MCF 10A (cell line): ENCODE measurements around the gene FREY1. TPM values are rescaled to one million over a fixed set of nuclear protein-coding genes. Genes with fewer than 3 reads are reported as not detected.

Experiments used
- BruUV-seq: library from RNA; stranded (reverse); fragments of 400-500 nt; replicated peaks from 2 replicates; lab custom pipeline; 2021; lab: Mats Ljungman, UMichigan
- CTCF ChIA-PET: fragments of 300-600 bp; sonication (Branson Sonifier 250); formaldehyde crosslinking; extraction: SDS; loops from one replicate; lab custom pipeline; 2021; ENCODE audit warnings: antibody characterized with exemption, inconsistent platforms; lab: Yijun Ruan, JAX
- POLR2A ChIA-PET: fragments of 300-600, 350-650 bp; sonication (Branson Sonifier 250); formaldehyde crosslinking; extraction: SDS; loops from one replicate; lab custom pipeline; 2020; ENCODE audit warnings: antibody characterized with exemption, inconsistent platforms; lab: Yijun Ruan, JAX
- DNase-seq: peaks from one replicate; pipeline ENCODE4 v3.0.0-alpha.2; 2018; ENCODE audit not compliant: unreplicated experiment
- H3K27ac Mint-ChIP-seq: one replicate; pipeline ENCODE4 v1.8.0; 2022; ENCODE audit warnings: mild to moderate bottlenecking, low read depth, mixed read lengths; ENCODE audit not compliant: unreplicated experiment
- H3K27me3 Mint-ChIP-seq: one replicate; pipeline ENCODE4 v1.8.0; 2022; ENCODE audit warnings: mixed read lengths; ENCODE audit not compliant: insufficient read depth, unreplicated experiment
- H3K36me3 Mint-ChIP-seq: one replicate; pipeline ENCODE4 v1.8.0; 2022; ENCODE audit warnings: mild to moderate bottlenecking, moderate library complexity, mixed read lengths; ENCODE audit not compliant: insufficient read depth, unreplicated experiment
- H3K4me1 Mint-ChIP-seq: one replicate; pipeline ENCODE4 v1.8.0; 2022; ENCODE audit warnings: mixed read lengths; ENCODE audit not compliant: insufficient read depth, unreplicated experiment
- H3K4me3 Mint-ChIP-seq: one replicate; pipeline ENCODE4 v1.8.0; 2022; ENCODE audit warnings: mild to moderate bottlenecking, moderate library complexity, mixed read lengths; ENCODE audit not compliant: unreplicated experiment
- H3K9me3 Mint-ChIP-seq: one replicate; pipeline ENCODE4 v1.8.0; 2022; ENCODE audit warnings: mixed read lengths; ENCODE audit not compliant: unreplicated experiment
- intact Hi-C: fragments of 100-400 bp; cut with micrococcal nuclease; formaldehyde crosslinking; loops from 2 replicates; pipeline ENCODE4 v1.14.1; 2022
- total RNA-seq: library from RNA; stranded (reverse); gene quantifications from 2 replicates; pipeline ENCODE4 v1.2.3, GENCODE V29; 2022
- TF ChIP-seq, protein P1 (sequence below): fragments of 200-600 bp; IDR thresholded peaks from one replicate; pipeline ENCODE4 v1.8.0; 2022; ENCODE audit warnings: antibody characterized with exemption, mild to moderate bottlenecking; ENCODE audit not compliant: unreplicated experiment

The FREY1 gene
- total RNA-seq, 1 experiment from 2014 or later, result 1.3 TPM

GRCh38 chr11:45897556-45897955, 9.5 kb downstream of the FREY1 start:
- no peaks in the 10 kb centered on the region for H3K36me3 Mint-ChIP-seq
- no peak for DNase-seq
- H3K27ac Mint-ChIP-seq, result no peak overlapping the region
- no peaks in the 10 kb centered on the region for H3K27me3 Mint-ChIP-seq
- ChIA-PET POLR2A (interaction anchor here (1.5 to 1.7 kb wide), 2 partner anchors 18 to 55 kb away, joined by 3 to 6 read pairs; no protein-coding TSS in a partner anchor), CTCF (interaction anchor here (0.6 to 0.7 kb wide), 2 partner anchors 110 to 1965 kb away, joined by 3 to 4 read pairs; no protein-coding TSS in a partner anchor)
- BruUV-seq, result no TSS peak
- H3K4me3 Mint-ChIP-seq, result no peak overlapping the region
- TF ChIP-seq, protein P1, sequence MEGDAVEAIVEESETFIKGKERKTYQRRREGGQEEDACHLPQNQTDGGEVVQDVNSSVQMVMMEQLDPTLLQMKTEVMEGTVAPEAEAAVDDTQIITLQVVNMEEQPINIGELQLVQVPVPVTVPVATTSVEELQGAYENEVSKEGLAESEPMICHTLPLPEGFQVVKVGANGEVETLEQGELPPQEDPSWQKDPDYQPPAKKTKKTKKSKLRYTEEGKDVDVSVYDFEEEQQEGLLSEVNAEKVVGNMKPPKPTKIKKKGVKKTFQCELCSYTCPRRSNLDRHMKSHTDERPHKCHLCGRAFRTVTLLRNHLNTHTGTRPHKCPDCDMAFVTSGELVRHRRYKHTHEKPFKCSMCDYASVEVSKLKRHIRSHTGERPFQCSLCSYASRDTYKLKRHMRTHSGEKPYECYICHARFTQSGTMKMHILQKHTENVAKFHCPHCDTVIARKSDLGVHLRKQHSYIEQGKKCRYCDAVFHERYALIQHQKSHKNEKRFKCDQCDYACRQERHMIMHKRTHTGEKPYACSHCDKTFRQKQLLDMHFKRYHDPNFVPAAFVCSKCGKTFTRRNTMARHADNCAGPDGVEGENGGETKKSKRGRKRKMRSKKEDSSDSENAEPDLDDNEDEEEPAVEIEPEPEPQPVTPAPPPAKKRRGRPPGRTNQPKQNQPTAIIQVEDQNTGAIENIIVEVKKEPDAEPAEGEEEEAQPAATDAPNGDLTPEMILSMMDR, result no peak
- intact Hi-C loops, result loop anchor here (10.0 kb wide), 1 partner anchor 53 kb away; the partner anchor contains the start of gene CRY2
- no peaks in the 10 kb centered on the region for H3K9me3 Mint-ChIP-seq
- H3K4me1 Mint-ChIP-seq, result peaks cover 8% of the 10 kb centered on the region

DNA sequence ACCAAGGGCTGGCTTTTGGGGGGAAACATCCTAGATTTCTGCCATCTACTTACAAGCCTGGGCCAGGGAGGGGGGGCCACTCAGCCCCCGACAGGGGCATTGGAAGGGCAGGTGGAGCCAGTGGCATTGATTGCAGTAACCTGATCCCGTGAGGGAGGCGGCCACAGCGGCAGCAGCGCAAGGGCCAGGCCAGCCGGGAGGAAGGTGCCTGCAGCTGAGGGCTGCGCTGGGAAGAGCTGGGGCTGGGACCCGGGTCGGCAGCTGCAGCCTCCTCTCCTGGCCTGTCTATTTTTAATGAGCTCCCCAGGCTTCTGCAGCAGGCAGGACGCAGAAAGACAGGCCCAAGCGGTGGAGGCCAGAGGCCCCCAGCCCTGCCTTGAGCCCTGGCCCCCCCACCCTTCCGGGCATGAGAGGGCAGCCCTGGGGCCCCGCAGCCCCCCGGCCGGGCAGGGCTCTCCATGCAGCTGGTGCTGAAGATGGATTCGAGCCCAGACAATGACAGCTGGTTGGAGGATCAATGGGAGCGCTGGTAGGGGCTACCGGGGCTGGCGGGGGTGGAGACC, 10.6 kb downstream of the FREY1 start:
- BruUV-seq, result no TSS peak
- H3K4me1 Mint-ChIP-seq, result peaks cover 8% of the 10 kb centered on the region
- DNase-seq, result no peak
- no peak overlapping the region for H3K27ac Mint-ChIP-seq
- POLR2A ChIA-PET, result interaction anchor here (0.6 kb wide), 1 partner anchor 23 kb away, joined by 3 read pairs; no protein-coding TSS in a partner anchor
- peaks cover 3% of the 10 kb centered on the region for H3K27me3 Mint-ChIP-seq
- no peaks in the 10 kb centered on the region for H3K9me3 Mint-ChIP-seq
- intact Hi-C loops, result loop anchor here (10.0 kb wide), 1 partner anchor 52 kb away; the partner anchor contains the start of gene CRY2
- TF ChIP-seq, protein P1, result no peak
- CTCF ChIA-PET, result interaction anchor here (0.7 kb wide), 1 partner anchor 46 kb away, joined by 5 read pairs; no protein-coding TSS in a partner anchor
- no peak overlapping the region for H3K4me3 Mint-ChIP-seq
- H3K36me3 Mint-ChIP-seq, result no peaks in the 10 kb centered on the region

DNA sequence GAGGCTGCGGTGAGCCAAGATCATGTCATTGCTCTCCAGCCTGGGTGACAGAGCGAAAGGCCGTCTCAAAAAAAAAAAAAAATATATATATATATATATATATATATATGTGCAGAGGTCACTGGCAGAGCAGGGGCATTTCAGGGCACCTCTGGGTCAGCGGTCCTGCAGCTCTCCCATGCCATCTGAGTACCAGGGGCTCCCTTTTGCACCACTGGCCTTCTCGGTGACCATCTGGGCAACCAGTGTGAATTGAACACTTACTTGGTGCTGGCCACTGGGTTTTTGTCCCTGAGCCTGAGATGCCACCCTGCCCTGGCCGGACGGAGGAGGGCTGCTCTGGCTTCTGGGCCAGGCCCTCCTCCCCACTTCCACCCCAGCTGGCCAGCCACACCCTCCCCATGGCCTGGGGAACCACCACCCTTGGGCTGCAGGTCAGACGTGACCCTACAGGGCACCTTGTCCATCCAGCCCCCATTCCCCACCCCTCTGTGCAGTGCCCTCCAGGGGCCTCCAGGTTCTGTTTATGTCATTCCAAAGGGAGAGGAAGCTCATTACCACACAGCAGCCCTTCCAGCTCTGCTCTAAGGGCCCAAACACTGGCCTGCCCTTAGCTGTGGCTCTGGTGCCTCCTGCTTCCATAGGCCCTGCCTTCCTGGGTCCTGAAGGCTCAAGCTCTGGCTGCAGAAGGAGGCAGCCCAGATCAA, 11.4 kb downstream of the FREY1 start:
- intact Hi-C loops, result loop anchor here (10.0 kb wide), 1 partner anchor 51 kb away; the partner anchor contains the start of gene CRY2
- H3K4me3 Mint-ChIP-seq, result no peak overlapping the region
- H3K36me3 Mint-ChIP-seq, result no peaks in the 10 kb centered on the region
- no peak overlapping the region for H3K27ac Mint-ChIP-seq
- H3K9me3 Mint-ChIP-seq, result no peaks in the 10 kb centered on the region
- peaks cover 5% of the 10 kb centered on the region for H3K4me1 Mint-ChIP-seq
- BruUV-seq, result no TSS peak
- POLR2A ChIA-PET, result interaction anchor here (0.6 kb wide), 1 partner anchor 22 kb away, joined by 3 read pairs; no protein-coding TSS in a partner anchor
- CTCF ChIA-PET, result interaction anchor here (0.7 kb wide), 1 partner anchor 46 kb away, joined by 5 read pairs; no protein-coding TSS in a partner anchor
- H3K27me3 Mint-ChIP-seq, result peaks cover 11% of the 10 kb centered on the region
- DNase-seq, result no peak
- TF ChIP-seq, protein P1, result no peak
